HT-29 (cell line): ENCODE measurements around the gene ERI3. TPM values are rescaled to one million over a fixed set of nuclear protein-coding genes. Genes with fewer than 3 reads are reported as not detected.
"Not testable (repeated sequence)": the region's sequence is repeated elsewhere in the genome, so short reads cannot be mapped to it uniquely, and the experiment has no call there.

Experiments
- DNase-seq: peaks from one replicate; pipeline ENCODE4 v3.0.0-alpha.2; 2015; ENCODE audit warnings: low spot score
- small RNA-seq: library from RNA; depleted of rRNA; stranded (forward); fragments of <200 nt; gene quantifications from one replicate; pipeline ENCODE3, GENCODE V24; 2014
- total RNA-seq: library from RNA; depleted of rRNA; stranded (reverse); fragments of >200 nt; shearing (Covaris generic); gene quantifications from 2 replicates; pipeline ENCODE4 v1.2.3, GENCODE V29; 2014; rRNA removed

ERI3 gene
- total RNA-seq, 1 experiment from 2014 or later, result 74.3 TPM

- no peak for DNase-seq
Observed at GRCh38 chr1:44212355-44213221, 142.5 kb downstream of the ERI3 start.

DNA sequence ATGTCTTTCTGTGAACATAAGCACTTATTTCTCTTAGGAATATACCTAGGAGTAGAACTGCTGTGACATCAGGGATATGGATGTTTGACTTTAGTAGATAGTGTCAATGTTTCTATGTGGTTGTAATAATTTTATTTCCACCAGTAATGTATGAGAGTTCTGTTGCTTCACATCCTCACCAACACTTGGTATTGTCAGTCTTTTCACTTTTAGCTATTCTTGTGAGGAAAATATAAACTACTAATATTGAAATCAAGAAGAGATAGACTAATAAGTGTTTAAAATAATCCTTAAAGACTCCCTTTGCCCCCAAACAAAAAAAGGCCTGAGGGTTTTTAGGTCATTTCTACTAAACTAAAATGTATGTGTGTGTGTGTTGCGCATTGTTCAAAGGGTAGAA is 144.5 kb downstream of the ERI3 start:
- no peak for DNase-seq

- no peak for DNase-seq
Observed at GRCh38 chr1:44208226-44208625, 146.8 kb downstream of the ERI3 start.

- DNase-seq, result not testable (repeated sequence)
Observed at GRCh38 chr1:44206545-44206944, 148.5 kb downstream of the ERI3 start.

DNA sequence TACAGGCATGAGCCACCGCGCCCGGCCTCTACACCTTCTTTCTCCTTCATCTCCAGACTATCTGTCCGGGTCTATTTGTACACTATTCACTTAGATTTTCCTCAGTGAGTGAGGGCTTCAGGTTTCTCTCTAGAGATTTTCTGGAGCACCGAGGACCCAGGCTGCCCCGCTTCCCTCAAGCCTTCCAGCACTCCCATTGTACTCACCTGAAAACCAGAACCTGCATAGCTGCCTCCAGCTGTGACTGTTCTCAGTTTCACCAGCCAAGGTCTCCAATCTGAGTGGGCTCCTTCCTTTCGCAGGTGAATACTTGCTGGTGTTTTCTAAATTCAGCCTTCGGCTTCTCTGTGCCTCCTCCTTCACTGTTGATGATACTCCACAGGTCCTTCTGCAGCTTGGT is 154.7 kb downstream of the ERI3 start:
- DNase-seq, result no peak

- no peak for DNase-seq
Observed at GRCh38 chr1:44174630-44175029, 180.4 kb downstream of the ERI3 start.

Small RNA genes lying within 50 kb of the gene (small RNA-seq; reads per million reads assigned to genes)
- gene AL035417.1 (not detected), gene RNU6-369P (not detected)

Other genes with a start within 250 kb of the ERI3 start
- not detected in 2 replicates for gene KLF17, start 236.4 kb downstream of the ERI3 start, total RNA-seq
- gene KLF18, start 213.6 kb downstream of the ERI3 start, total RNA-seq, result not detected in 2 replicates
- gene DMAP1, start 141.8 kb downstream of the ERI3 start, total RNA-seq, result 29.7 and 43.9 TPM in 2 replicates
- 148 and 152 TPM in 2 replicates for gene RNF220, start 50.0 kb upstream of the ERI3 start, total RNA-seq